HG03045 (cell line): ENCODE measurements around the gene CSE1L.
"Not testable (repeated sequence)": the region's sequence is repeated elsewhere in the genome, so short reads cannot be mapped to it uniquely, and the experiment has no call there.

Experiments used
- ATAC-seq: cut with Tn5 transposase; IDR thresholded peaks from one replicate; pipeline ENCODE4 v1.9.1; 2021; ENCODE audit warnings: mild to moderate bottlenecking, moderate library complexity; ENCODE audit not compliant: unreplicated experiment

Gene CSE1L

GRCh38 chr20:49046087-49046900 lies at the start of gene CSE1L:
CSE1L (plus strand) TSS chr20:49046312; CDS start chr20:49058464, 12,152 bp downstream.
- ATAC-seq, result peak; percentile 89

- no peak for ATAC-seq
These were observed 45.9 kb upstream of the CSE1L start for GRCh38 chr20:48999890-49000870.

- ATAC-seq, result no peak
These were observed 44.4 kb upstream of the CSE1L start for GRCh38 chr20:49001741-49002140.

GRCh38 chr20:49006446-49006980 lies 39.6 kb upstream of the CSE1L start:
- ATAC-seq, result no peak

GRCh38 chr20:49009899-49010631 lies 36.0 kb upstream of the CSE1L start:
- ATAC-seq, result no peak

- no peak for ATAC-seq
These were observed 21.9 kb upstream of the CSE1L start for GRCh38 chr20:49024220-49024619.

- ATAC-seq, result not testable (repeated sequence)
These were observed 17.9 kb upstream of the CSE1L start for GRCh38 chr20:49028177-49028576.

GRCh38 chr20:49028684-49029083 lies 17.4 kb upstream of the CSE1L start:
- ATAC-seq, result no peak

- ATAC-seq, result no peak
These were observed 16.9 kb upstream of the CSE1L start for GRCh38 chr20:49029203-49029602.

GRCh38 chr20:49030954-49031619 lies 15.0 kb upstream of the CSE1L start:
- ATAC-seq, result no peak

- no peak for ATAC-seq
These were observed 13.7 kb upstream of the CSE1L start for GRCh38 chr20:49032455-49032854.

- ATAC-seq, result no peak
These were observed 11.9 kb upstream of the CSE1L start for GRCh38 chr20:49034070-49034732.

GRCh38 chr20:49037962-49038387 lies 8.1 kb upstream of the CSE1L start:
- no peak for ATAC-seq

- no peak for ATAC-seq
These were observed 6.3 kb upstream of the CSE1L start for GRCh38 chr20:49039854-49040253.

GRCh38 chr20:49043000-49043399 lies 3.1 kb upstream of the CSE1L start:
- ATAC-seq, result no peak

GRCh38 chr20:49045440-49046086 lies 549 bp upstream of the CSE1L start:
- ATAC-seq, result no peak

- ATAC-seq, result no peak
These were observed 6.2 kb downstream of the CSE1L start for GRCh38 chr20:49052334-49052733.

- no peak for ATAC-seq
These were observed 8.0 kb downstream of the CSE1L start for GRCh38 chr20:49054056-49054643.

GRCh38 chr20:49063279-49063678 lies 17.2 kb downstream of the CSE1L start:
- no peak for ATAC-seq
